Mesendoderm (in vitro differentiated cells): ENCODE data around the gene STIP1.

ENCODE experiments used
- DNase-seq: peaks from one replicate; pipeline ENCODE4 v3.0.0; 2013
- H2AK5ac ChIP-seq: 2 replicates; pipeline ENCODE4 v1.6.1; 2013; ENCODE audit warnings: low read length, inconsistent platforms
- H2BK120ac ChIP-seq: 2 replicates; pipeline ENCODE4 v1.6.1; 2013; ENCODE audit warnings: low read depth, mild to moderate bottlenecking, low read length, moderate library complexity, mixed read lengths
- H2BK15ac ChIP-seq: replicated peaks from 2 replicates; pipeline ENCODE4 v1.6.1; 2013; ENCODE audit warnings: low read depth, mild to moderate bottlenecking, moderate library complexity
- H2BK5ac ChIP-seq: 2 replicates; pipeline ENCODE4 v1.6.1; 2013; ENCODE audit warnings: low read length, inconsistent platforms
- H3K18ac ChIP-seq: 2 replicates; pipeline ENCODE4 v1.6.1; 2013; ENCODE audit warnings: mild to moderate bottlenecking, low read length, mixed read lengths
- H3K23ac ChIP-seq: one replicate; pipeline ENCODE4 v1.6.1; 2013; ENCODE audit warnings: low read length
- H3K27ac ChIP-seq: 2 replicates; pipeline ENCODE4 v1.5.1; 2013; ENCODE audit warnings: low read depth, mild to moderate bottlenecking, inconsistent platforms, low read length, moderate library complexity
- H3K27me3 ChIP-seq: 2 replicates; pipeline ENCODE4 v1.6.1; 2013; ENCODE audit warnings: low read length, control low read depth, mild to moderate bottlenecking, inconsistent platforms; ENCODE audit not compliant: insufficient read depth, poor library complexity
- H3K36me3 ChIP-seq: 2 replicates; pipeline ENCODE4 v1.6.1; 2013; ENCODE audit warnings: low read length, inconsistent platforms; ENCODE audit not compliant: control insufficient read depth, insufficient read depth
- H3K4ac ChIP-seq: one replicate; pipeline ENCODE4 v1.6.1; 2013; ENCODE audit warnings: low read depth, mild to moderate bottlenecking, low read length, moderate library complexity
- H3K4me1 ChIP-seq: 2 replicates; pipeline ENCODE4 v1.6.1; 2013; ENCODE audit warnings: low read depth, low read length, inconsistent platforms; ENCODE audit not compliant: control insufficient read depth
- H3K4me2 ChIP-seq: 2 replicates; pipeline ENCODE4 v1.6.1; 2013; ENCODE audit warnings: low read length
- H3K4me3 ChIP-seq: 2 replicates; pipeline ENCODE4 v1.5.1; 2013; ENCODE audit warnings: mild to moderate bottlenecking, low read length
- H3K56ac ChIP-seq: one replicate; pipeline ENCODE4 v1.6.1; 2013; ENCODE audit warnings: low read length
- H3K79me1 ChIP-seq: 2 replicates; pipeline ENCODE4 v1.6.1; 2013; ENCODE audit warnings: low read length, inconsistent platforms
- H3K79me2 ChIP-seq: 2 replicates; pipeline ENCODE4 v1.6.1; 2013; ENCODE audit warnings: mild to moderate bottlenecking, low read length; ENCODE audit not compliant: control insufficient read depth, insufficient read depth
- H3K9ac ChIP-seq: 2 replicates; pipeline ENCODE4 v1.6.1; 2013; ENCODE audit warnings: low read length, inconsistent platforms
- H4K5ac ChIP-seq: one replicate; pipeline ENCODE4 v1.6.1; 2013; ENCODE audit warnings: low read length
- H4K8ac ChIP-seq: one replicate; pipeline ENCODE4 v1.6.1; 2013; ENCODE audit warnings: low read depth, mild to moderate bottlenecking, control low read depth, low read length, moderate library complexity
- WGBS: extraction: QIAGEN DNeasy Blood & Tissue Kit; methylation state at CpG from one replicate; pipeline ENCODE4 v1.1.7; 2013; ENCODE audit warnings: low lambda C conversion rate, missing lambda C conversion rate; ENCODE audit not compliant: insufficient coverage; ENCODE audit errors: extremely low coverage; 5-methylcytosine and 5-hydroxymethylcytosine counted together

STIP1 gene

DNA sequence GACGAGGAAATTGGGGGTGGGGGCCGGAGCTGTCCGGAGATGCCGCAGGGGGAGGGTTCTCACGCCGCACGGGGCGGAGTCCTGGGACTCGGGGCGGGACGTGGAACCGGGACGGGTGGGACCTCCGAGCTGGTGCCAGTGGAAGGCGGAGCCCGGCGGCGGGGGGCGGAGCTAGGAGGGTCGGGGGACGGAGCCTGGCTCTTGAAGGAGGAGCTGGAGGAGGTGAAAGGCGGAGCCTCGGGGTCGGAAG is 55.2 kb downstream of the STIP1 start:
- Histone ChIP-seq H3K23ac (no peak overlapping the region), H3K4me1 (peaks cover 6% of the 10 kb centered on the region), H3K27ac (peak overlapping the region; percentile 95), H4K8ac (peak overlapping the region; percentile 83), H4K5ac (no peak overlapping the region), H3K79me2 (peaks cover 21% of the 10 kb centered on the region), H3K27me3 (no peaks in the 10 kb centered on the region), H3K4me3 (peak overlapping the region; percentile 76), H2BK15ac (no peak overlapping the region), H3K4ac (peak overlapping the region; percentile 90), H3K4me2 (peak overlapping the region; percentile 36), H3K56ac (peak overlapping the region; percentile 94), H3K18ac (peak overlapping the region; percentile 75), H3K36me3 (peaks cover 1% of the 10 kb centered on the region), H3K79me1 (peaks cover 7% of the 10 kb centered on the region), H2BK120ac (no peak overlapping the region), H2AK5ac (no peak overlapping the region), H3K9ac (peak overlapping the region; percentile 93), H2BK5ac (peak overlapping the region; percentile 67)
- no peak for DNase-seq
- no CpG with 5 or more reads among the region's 24 CpGs for WGBS

- peaks cover 23% of the 10 kb centered on the region for H3K79me2 ChIP-seq
- peak overlapping the region; percentile 69 for H2AK5ac ChIP-seq
- H3K4ac ChIP-seq = peak overlapping the region; percentile 94
- H4K5ac ChIP-seq = no peak overlapping the region
- H3K36me3 ChIP-seq = peaks cover 1% of the 10 kb centered on the region
- H3K4me3 ChIP-seq = peak overlapping the region; percentile 88
- H2BK120ac ChIP-seq = no peak overlapping the region
- no peaks in the 10 kb centered on the region for H3K27me3 ChIP-seq
- WGBS = no CpG with 5 or more reads among the region's 63 CpGs
- H3K27ac ChIP-seq = peak overlapping the region; percentile 88
- peak overlapping the region; percentile 96 for H3K9ac ChIP-seq
- peak overlapping the region; percentile 79 for H3K4me2 ChIP-seq
- no peak overlapping the region for H2BK15ac ChIP-seq
- H2BK5ac ChIP-seq = peak overlapping the region; percentile 88
- peak overlapping the region; percentile 89 for H3K23ac ChIP-seq
- H3K18ac ChIP-seq = peak overlapping the region; percentile 93
- peaks cover 6% of the 10 kb centered on the region for H3K4me1 ChIP-seq
- peak overlapping the region; percentile 97 for H3K56ac ChIP-seq
- peaks cover 7% of the 10 kb centered on the region for H3K79me1 ChIP-seq
- peak; percentile 99 for DNase-seq
- no peak overlapping the region for H4K8ac ChIP-seq
These were observed 55.8 kb downstream of the STIP1 start for GRCh38 chr11:64241491-64242374.

DNA sequence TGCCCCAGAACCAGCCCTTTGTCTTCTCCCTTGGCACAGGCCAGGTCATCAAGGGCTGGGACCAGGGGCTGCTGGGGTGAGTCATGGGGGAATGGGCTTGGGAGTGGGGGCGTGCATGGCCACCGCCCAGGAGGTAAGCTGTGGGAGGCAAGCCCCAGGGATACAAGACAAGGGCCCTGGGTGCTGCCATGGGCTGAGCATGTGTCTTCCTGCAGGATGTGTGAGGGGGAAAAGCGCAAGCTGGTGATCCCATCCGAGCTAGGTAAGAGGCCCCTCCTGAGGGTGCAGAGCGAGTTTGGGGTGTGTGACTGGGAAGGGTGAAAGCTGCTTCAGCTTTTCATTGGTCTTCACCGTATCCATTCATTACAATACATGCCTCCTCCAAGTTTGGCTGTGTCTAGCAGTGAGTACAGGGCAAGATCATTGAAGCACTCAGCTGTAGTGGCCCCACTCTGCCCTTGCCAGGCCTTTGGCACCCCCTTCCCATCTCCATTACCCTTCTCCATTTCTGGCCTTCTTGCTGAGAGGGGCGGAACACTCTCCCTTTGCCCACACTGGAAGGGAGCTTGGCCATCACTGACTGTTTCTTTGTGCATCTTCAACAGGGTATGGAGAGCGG is 57.4 kb downstream of the STIP1 start:
- Histone ChIP-seq H2BK15ac (no peak overlapping the region), H3K18ac (no peak overlapping the region), H4K5ac (no peak overlapping the region), H2BK120ac (no peak overlapping the region), H3K56ac (no peak overlapping the region), H3K4me3 (no peak overlapping the region), H3K4me2 (no peak overlapping the region), H3K27me3 (no peaks in the 10 kb centered on the region), H3K4me1 (peaks cover 11% of the 10 kb centered on the region), H3K23ac (no peak overlapping the region), H2BK5ac (no peak overlapping the region), H3K36me3 (peaks cover 1% of the 10 kb centered on the region), H3K79me2 (peaks cover 23% of the 10 kb centered on the region), H3K4ac (no peak overlapping the region), H3K79me1 (peaks cover 7% of the 10 kb centered on the region), H3K27ac (no peak overlapping the region), H4K8ac (no peak overlapping the region), H2AK5ac (no peak overlapping the region), H3K9ac (peak overlapping the region; percentile 29)
- DNase-seq = no peak
- WGBS = no CpG with 5 or more reads among the region's 8 CpGs

DNA sequence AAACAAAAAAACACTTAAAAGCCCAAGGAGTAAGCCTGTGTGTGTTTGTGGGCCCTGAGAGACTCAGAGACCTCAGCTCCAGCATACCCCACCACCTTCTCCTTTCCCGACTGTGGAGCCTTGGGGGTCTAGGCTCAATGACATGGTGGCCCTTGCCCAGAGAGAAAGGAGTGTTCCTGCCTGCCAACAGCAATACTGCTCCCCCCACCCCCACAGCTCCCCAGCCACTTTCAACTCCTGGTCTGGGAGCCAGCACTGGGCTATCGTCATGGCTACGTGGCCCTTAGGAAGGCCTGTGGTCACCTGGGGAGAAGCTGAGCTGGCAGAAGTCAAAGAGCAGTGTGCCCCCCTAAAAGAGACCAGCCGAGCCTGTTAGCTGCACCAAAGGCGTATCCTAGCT is 58.1 kb downstream of the STIP1 start:
- no peak overlapping the region for H3K4me3 ChIP-seq
- H3K27me3 ChIP-seq = no peaks in the 10 kb centered on the region
- peaks cover 23% of the 10 kb centered on the region for H3K79me2 ChIP-seq
- no peak overlapping the region for H2BK15ac ChIP-seq
- no peak overlapping the region for H3K9ac ChIP-seq
- no peak overlapping the region for H2BK5ac ChIP-seq
- H3K56ac ChIP-seq = no peak overlapping the region
- no peak overlapping the region for H3K18ac ChIP-seq
- no peak overlapping the region for H4K8ac ChIP-seq
- H3K27ac ChIP-seq = no peak overlapping the region
- H3K4me2 ChIP-seq = no peak overlapping the region
- peaks cover 15% of the 10 kb centered on the region for H3K4me1 ChIP-seq
- no peak overlapping the region for H3K23ac ChIP-seq
- no peak overlapping the region for H2AK5ac ChIP-seq
- H3K79me1 ChIP-seq = peaks cover 7% of the 10 kb centered on the region
- no peak overlapping the region for H4K5ac ChIP-seq
- no CpG with 5 or more reads among the region's 5 CpGs for WGBS
- DNase-seq = no peak
- no peak overlapping the region for H2BK120ac ChIP-seq
- H3K36me3 ChIP-seq = peaks cover 1% of the 10 kb centered on the region
- H3K4ac ChIP-seq = no peak overlapping the region

GRCh38 chr11:64244966-64245365 is 59.0 kb downstream of the STIP1 start:
- H3K4me3 ChIP-seq = no peak overlapping the region
- no peak for DNase-seq
- no peak overlapping the region for H3K18ac ChIP-seq
- no peak overlapping the region for H3K27ac ChIP-seq
- H2BK5ac ChIP-seq = no peak overlapping the region
- WGBS = no CpG with 5 or more reads among the region's 6 CpGs
- H2BK120ac ChIP-seq = no peak overlapping the region
- H3K9ac ChIP-seq = peak overlapping the region; percentile 95
- no peak overlapping the region for H4K8ac ChIP-seq
- H3K4me2 ChIP-seq = peak overlapping the region; percentile 35
- H3K79me1 ChIP-seq = peaks cover 7% of the 10 kb centered on the region
- H3K56ac ChIP-seq = peak overlapping the region; percentile 98
- no peak overlapping the region for H3K23ac ChIP-seq
- H3K79me2 ChIP-seq = peaks cover 23% of the 10 kb centered on the region
- H3K4me1 ChIP-seq = peaks cover 18% of the 10 kb centered on the region
- H2BK15ac ChIP-seq = no peak overlapping the region
- H3K4ac ChIP-seq = no peak overlapping the region
- H2AK5ac ChIP-seq = no peak overlapping the region
- H3K36me3 ChIP-seq = peaks cover 1% of the 10 kb centered on the region
- H4K5ac ChIP-seq = no peak overlapping the region
- H3K27me3 ChIP-seq = no peaks in the 10 kb centered on the region
